Measurements from ENCODE around the gene PRKD3.
"Not testable (repeated sequence)": the region's sequence is repeated elsewhere in the genome, so short reads cannot be mapped to it uniquely, and the experiment has no call there.

The PRKD3 gene

DNA sequence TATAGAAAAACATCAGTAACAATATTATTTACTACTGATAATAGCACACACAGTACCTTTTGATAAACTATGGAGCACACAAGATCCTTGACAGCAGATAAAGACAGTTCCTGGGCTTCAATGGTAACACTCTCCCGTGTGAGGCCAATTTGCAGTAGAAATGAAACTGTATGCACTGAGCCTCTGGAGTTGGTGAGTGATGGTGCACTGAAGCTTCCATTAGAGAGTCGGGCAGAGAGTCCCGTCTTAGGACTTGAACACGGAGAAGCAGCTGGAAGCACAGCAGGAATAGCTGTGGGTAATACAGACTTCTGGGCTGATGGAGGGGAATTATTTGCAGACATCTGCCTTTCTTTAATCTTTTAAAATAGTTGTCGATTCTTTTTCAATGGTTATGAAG, 8.5 kb downstream of the PRKD3 start:
- DNase-seq (ENCODE audit: low read depth): no peak

GRCh38 chr2:37315364-37315763, 9.3 kb downstream of the PRKD3 start:
- DNase-seq (ENCODE audit: low read depth): no peak

DNA sequence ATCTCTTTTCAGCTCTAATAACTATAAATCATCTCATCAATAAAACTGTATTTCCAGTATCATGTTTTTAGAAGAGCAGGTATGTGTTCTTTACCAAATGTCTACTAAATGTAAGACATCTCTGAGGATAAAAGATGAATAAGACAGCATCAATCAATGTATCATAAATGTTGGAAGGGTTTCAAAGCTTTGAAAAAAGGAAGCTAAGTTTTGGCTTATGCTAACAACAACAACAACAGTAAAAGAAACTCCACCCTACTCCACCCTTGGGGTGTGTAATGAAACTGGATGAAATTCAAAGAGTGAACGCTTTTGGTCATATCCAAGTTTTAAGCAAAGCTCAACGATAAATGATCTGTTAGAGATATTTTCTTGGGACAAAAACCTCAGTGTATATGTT, 17.1 kb downstream of the PRKD3 start:
- no peak for DNase-seq (ENCODE audit: low read depth)

DNA sequence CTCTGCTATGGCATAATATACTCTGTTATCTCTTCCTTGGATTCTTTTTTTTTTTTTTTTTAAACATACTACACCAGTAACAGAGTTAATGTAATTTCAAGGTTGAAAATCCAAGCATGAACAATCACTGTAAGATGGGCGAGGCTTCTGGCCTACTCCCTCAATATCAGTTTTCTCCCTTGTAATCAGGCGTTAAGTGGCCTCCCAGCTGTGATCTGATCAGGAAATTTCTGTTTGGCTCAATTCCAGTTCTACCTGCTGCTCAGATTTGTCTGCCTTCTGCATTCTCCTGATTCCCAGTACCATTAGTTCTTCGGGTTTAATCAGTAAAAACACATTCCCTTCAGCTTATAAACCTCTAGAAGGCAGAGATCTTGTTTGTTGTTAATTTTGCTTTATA, 18.6 kb downstream of the PRKD3 start:
- no peak for DNase-seq (ENCODE audit: low read depth)

GRCh38 chr2:37302701-37303252, 21.9 kb downstream of the PRKD3 start:
- DNase-seq (ENCODE audit: low read depth): no peak

DNA sequence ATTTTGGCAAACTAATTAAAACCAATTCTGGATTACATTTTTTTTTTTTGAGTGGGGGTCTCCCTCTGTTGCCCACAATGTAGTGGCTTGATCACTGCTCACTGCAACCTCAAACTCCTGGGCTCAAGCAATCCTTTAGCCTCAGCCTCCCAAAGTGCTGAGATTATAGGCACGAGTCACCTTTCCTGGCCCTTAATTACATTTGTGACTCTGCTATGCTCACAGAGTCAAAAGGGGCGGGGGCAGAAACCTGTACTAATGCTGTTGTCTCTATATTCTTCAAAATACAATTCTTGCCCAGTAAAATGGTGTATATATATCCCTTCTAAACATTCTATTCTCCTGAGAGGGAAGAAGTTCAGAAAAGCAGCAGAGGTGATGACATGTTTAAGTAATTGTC, 23.2 kb downstream of the PRKD3 start:
- DNase-seq (ENCODE audit: low read depth): no peak

GRCh38 chr2:37300578-37300977, 24.1 kb downstream of the PRKD3 start:
- no peak for DNase-seq (ENCODE audit: low read depth)

- no peak for DNase-seq (ENCODE audit: low read depth)
Observed at GRCh38 chr2:37300146-37300545, 24.5 kb downstream of the PRKD3 start.

- DNase-seq (ENCODE audit: low read depth): no peak
Observed at GRCh38 chr2:37297632-37298031, 27.0 kb downstream of the PRKD3 start.

- DNase-seq (ENCODE audit: low read depth): no peak
Observed at GRCh38 chr2:37295469-37296073, 29.1 kb downstream of the PRKD3 start.

GRCh38 chr2:37294858-37295257, 29.8 kb downstream of the PRKD3 start:
- not testable (repeated sequence) for DNase-seq (ENCODE audit: low read depth)

GRCh38 chr2:37291680-37292079, 33.0 kb downstream of the PRKD3 start:
- no peak for DNase-seq (ENCODE audit: low read depth)

GRCh38 chr2:37287966-37288365, 36.7 kb downstream of the PRKD3 start:
- DNase-seq (ENCODE audit: low read depth): no peak

DNA sequence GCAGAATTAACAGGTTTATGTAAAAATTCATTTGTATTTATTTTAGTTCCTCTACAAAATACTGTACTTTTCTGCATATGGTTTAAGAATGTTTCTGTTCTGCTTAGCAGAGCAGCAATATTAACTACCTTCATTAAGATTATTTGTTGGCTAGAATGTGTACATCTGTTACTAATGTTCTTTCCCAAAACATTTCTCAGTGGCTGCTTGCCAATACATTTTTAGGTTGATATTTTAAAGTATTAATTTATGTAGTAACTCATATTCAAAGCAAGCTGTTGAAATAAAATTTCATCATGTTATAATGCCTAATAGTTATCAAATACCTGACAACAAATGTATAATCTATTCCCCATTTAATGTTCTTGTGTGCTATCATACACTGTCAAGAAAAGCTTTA, 40.3 kb downstream of the PRKD3 start:
- no peak for DNase-seq (ENCODE audit: low read depth)

GRCh38 chr2:37283207-37283606, 41.4 kb downstream of the PRKD3 start:
- peak; percentile 84 for DNase-seq (ENCODE audit: low read depth)

GRCh38 chr2:37282746-37283145, 41.9 kb downstream of the PRKD3 start:
- peak; percentile 42 for DNase-seq (ENCODE audit: low read depth)

- no peak for DNase-seq (ENCODE audit: low read depth)
Observed at GRCh38 chr2:37281916-37282315, 42.7 kb downstream of the PRKD3 start.

DNA sequence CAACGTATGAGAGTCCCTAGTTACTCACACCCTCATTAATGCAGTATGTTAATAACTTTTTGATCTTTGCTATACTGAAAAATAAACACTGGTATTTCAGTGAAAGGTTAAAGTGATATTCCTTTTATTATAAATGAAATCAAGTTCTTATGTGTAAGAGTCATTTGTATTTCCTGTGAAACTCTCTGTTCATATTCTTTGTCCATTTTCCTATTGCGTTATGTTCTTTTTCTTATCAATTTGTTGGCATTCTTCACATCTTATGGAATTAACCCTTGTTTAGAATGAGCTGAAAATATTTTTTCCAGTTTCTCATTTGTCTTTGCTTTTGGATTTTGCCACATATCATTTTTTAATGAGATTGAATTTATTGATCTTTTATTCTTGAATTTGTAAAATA, 48.3 kb downstream of the PRKD3 start:
- DNase-seq (ENCODE audit: low read depth): no peak

All from non-pigmented ciliary epithelial cell (primary cell).